ENCODE data around the gene CCDC122. TPM values are rescaled to one million over a fixed set of nuclear protein-coding genes. Genes with fewer than 3 reads are reported as not detected.

CCDC122 gene
- total RNA-seq: 10 to 100 TPM in 1 of 4 donors, 1 to 10 TPM in 3; 3.5 to 18.0 (median 5.8) TPM

DNA sequence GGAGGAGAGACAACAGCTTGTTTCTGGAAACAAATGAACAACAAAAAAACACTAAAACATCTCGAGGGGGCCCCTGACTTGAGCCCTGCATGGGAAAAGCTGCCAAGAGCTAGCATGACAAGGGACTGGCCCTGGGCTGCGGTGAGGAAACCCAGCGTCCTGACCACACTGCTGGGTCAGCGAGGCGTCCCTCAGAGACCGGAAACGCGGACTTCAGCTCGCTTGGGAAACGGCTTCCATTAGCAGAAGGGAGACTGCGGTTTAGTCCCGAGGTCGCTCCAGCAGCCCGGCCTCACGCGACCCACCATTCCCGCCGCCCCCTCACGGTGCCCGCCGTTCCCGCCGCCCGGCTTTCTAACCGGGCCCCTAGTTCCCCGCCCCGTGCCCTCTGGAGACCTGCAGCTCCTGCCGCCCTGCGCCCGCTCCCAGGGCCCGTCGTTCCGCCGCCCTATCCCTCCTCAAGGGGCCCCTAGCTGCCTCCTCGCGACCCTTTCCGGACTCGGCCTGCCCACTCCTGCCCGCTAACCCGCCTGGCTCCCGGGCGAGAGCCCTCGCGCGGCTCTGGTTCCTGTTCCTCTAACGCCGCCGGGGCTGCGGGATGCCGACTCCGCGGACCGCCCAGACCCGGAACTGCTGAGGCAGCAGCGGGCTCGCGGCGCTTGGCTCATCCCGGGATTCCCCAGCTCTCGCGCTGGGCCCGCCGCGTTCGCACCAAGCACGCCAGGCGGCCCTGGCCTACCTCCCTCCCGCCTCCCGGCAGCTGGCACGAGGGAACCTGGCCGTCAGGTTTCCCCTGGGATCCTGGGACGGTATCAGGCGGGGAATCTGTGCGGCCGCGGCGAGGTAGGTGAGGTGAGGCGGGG lies at the start of gene CCDC122:
Gene CCDC122, minus strand, starts transcription at position 849 of the 863 bp plus-strand sequence. CDS start 10,364 bp downstream, outside the sequence.
- peak in 1 of 2 donors; percentile 72 for TF ChIP-seq POLR2A (IDR thresholded peaks at IDR 0.05)
- TF ChIP-seq, protein P1, sequence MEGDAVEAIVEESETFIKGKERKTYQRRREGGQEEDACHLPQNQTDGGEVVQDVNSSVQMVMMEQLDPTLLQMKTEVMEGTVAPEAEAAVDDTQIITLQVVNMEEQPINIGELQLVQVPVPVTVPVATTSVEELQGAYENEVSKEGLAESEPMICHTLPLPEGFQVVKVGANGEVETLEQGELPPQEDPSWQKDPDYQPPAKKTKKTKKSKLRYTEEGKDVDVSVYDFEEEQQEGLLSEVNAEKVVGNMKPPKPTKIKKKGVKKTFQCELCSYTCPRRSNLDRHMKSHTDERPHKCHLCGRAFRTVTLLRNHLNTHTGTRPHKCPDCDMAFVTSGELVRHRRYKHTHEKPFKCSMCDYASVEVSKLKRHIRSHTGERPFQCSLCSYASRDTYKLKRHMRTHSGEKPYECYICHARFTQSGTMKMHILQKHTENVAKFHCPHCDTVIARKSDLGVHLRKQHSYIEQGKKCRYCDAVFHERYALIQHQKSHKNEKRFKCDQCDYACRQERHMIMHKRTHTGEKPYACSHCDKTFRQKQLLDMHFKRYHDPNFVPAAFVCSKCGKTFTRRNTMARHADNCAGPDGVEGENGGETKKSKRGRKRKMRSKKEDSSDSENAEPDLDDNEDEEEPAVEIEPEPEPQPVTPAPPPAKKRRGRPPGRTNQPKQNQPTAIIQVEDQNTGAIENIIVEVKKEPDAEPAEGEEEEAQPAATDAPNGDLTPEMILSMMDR (IDR thresholded peaks at IDR 0.05): peak in 1 of 4 experiments; percentile 4
- intact Hi-C loops (cut with DNase I; ENCODE audit: low total_unique reads): no loop called here
- peak within 1 kb of the TSS; percentile 91 to 95 for H3K27ac ChIP-seq
- no peaks in the 10 kb centered on the region for H3K36me3 ChIP-seq
- peak; percentile 76 to 78 for DNase-seq
- no peaks in the 10 kb centered on the region for H3K9me3 ChIP-seq
- no peaks in the 10 kb centered on the region for H3K27me3 ChIP-seq
- H3K4me1 ChIP-seq: no peaks in the 10 kb centered on the region
- H3K4me3 ChIP-seq: peak within 1 kb of the TSS; percentile 76 to 91

DNA sequence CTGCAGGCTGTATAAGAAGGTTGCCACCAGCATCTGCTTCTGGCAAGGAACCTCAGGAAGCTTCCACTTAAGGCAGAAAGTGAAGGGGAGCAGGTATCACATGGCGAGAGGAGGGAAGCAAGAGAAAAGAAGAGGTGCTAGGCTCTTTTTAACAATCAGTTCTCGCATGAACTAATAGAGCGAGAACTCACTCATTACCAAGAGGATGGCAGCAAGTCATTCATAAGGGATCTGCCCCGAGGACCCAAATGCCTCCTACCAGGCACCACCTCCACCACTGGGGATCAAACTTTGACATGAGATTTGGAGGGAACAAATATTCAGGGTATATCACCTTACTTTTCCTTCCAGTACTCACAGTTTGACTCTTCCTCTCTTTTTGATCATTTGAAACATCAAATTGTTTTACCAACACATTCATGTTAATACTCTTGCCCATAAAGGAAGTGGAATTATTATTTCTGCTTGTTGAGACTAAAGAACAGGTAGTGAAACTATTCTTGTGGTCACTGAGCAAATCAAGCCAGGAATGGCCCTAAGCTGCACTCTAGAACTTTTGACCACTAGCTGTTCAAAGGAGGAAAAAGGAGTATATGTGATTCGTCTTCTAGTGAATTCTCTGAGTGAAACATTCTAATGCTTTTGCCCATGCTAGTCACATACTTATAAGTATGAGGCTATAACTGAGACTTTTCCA lies 45.2 kb upstream of the CCDC122 start:
- Histone ChIP-seq H3K27me3 (no peaks in the 10 kb centered on the region), H3K27ac (no peak overlapping the region), H3K4me3 (no peak overlapping the region), H3K9me3 (no peaks in the 10 kb centered on the region), H3K36me3 (no peaks in the 10 kb centered on the region), H3K4me1 (no peaks in the 10 kb centered on the region)
- intact Hi-C loops (cut with DNase I; ENCODE audit: low total_unique reads): no loop called here
- no peak for TF ChIP-seq POLR2A (IDR thresholded peaks at IDR 0.05)
- TF ChIP-seq, protein P1 (IDR thresholded peaks at IDR 0.05): no peak
- no peak for DNase-seq

DNA sequence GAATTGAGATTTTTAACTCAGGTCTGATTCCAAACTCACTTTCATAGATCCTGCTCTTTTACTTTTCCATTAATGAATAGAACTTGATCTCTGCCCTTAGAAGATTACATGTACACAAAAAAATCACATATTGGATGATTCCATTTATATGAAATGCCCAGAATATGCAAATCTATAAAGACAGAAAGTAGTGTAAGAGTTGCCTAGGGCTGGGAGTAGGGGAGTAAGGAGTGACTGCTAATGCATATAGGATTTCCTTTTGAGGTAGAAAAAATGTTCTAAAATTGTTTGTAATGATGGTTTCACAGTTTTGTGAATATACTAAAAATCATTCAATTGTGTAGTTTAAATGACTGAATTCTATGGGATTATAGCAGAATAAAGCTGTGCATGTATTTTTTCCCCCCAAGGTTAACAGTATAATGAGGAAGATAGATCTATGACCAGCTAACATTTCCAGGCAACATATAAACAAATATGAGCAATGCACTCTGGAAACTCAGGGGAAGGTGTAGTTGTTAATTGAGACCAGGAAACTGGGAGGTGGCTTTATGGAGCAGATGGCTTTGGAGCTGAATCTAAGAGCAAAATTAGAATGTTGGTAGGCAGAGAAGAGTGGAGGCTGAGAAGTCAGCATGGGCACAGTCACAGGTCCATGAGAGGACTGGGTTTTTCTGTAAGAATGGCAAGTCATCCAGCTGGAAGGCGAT lies 41.6 kb upstream of the CCDC122 start:
- no peaks in the 10 kb centered on the region for H3K36me3 ChIP-seq
- H3K4me1 ChIP-seq: no peaks in the 10 kb centered on the region
- H3K4me3 ChIP-seq: no peak overlapping the region
- no peaks in the 10 kb centered on the region for H3K27me3 ChIP-seq
- no peak for DNase-seq
- intact Hi-C loops (cut with DNase I; ENCODE audit: low total_unique reads): no loop called here
- no peak overlapping the region for H3K27ac ChIP-seq
- TF ChIP-seq, protein P1 (IDR thresholded peaks at IDR 0.05): no peak
- no peak for TF ChIP-seq POLR2A (IDR thresholded peaks at IDR 0.05)
- H3K9me3 ChIP-seq: no peaks in the 10 kb centered on the region

DNA sequence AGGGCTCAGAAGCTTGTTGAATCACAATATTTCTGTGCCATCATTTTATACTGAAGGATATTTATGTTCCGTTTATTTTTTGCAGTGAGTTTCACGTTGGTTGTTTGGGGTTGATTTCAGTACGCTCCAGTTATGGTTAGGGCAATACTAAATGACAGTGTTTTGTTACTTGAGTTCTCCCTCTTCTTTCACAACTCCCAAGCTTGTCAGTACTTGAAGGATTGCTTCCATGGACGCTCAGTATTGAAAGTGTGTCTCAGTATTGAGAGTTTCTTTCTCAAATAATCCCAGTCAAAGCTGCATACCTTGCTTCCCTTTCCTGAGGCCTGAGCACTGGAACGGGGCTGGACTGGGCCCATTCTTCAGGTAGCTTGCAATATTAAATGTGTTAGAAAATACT lies 39.1 kb upstream of the CCDC122 start:
- no peaks in the 10 kb centered on the region for H3K4me1 ChIP-seq
- intact Hi-C loops (cut with DNase I; ENCODE audit: low total_unique reads): no loop called here

More for the DNA sequence above, 39.1 kb upstream of the CCDC122 start:
- no peak for DNase-seq
- H3K36me3 ChIP-seq: no peaks in the 10 kb centered on the region
- no peak overlapping the region for H3K27ac ChIP-seq
- TF ChIP-seq POLR2A (IDR thresholded peaks at IDR 0.05): no peak
- TF ChIP-seq, protein P1 (IDR thresholded peaks at IDR 0.05): no peak
- H3K27me3 ChIP-seq: no peaks in the 10 kb centered on the region
- no peaks in the 10 kb centered on the region for H3K9me3 ChIP-seq
- no peak overlapping the region for H3K4me3 ChIP-seq
